Adrenal gland (tissue), 12 donors: ENCODE results near the gene ENPP7. TPM values are rescaled to one million over a fixed set of nuclear protein-coding genes. Genes with fewer than 3 reads are reported as not detected.

Experiments used
- DNase-seq, 7 donors: peaks; one replicate each; pipeline ENCODE4 v3.0.0-alpha.2; 2019 to 2020
- H3K27ac ChIP-seq, 5 donors: fragments of 200-600 bp; sonication (generic) in 4 of 5; 1 replicate in 3 of 5; 2 replicates in 2 of 5; pipeline versions ENCODE4 v1.5.1 to v1.8.0; 2016 to 2020; ENCODE audit warnings: mild to moderate bottlenecking in 1 of 5
- H3K27me3 ChIP-seq: fragments of 200-600 bp; 2 replicates; pipeline ENCODE4 v1.8.0; 2021
- H3K36me3 ChIP-seq, 2 donors: fragments of 200-600 bp; replicated peaks in 1 of 2; 1 replicate in 1 of 2; 2 replicates in 1 of 2; pipeline versions ENCODE4 v1.5.1 to v1.8.0; 2018 to 2022
- H3K4me1 ChIP-seq, 2 donors: fragments of 200-600 bp; replicated peaks in 1 of 2; 1 replicate in 1 of 2; 2 replicates in 1 of 2; pipeline versions ENCODE4 v1.5.1 to v1.8.0; 2018 to 2021
- H3K4me3 ChIP-seq, 4 donors: fragments of 200-600 bp; sonication (generic) in 3 of 4; one replicate each; pipeline ENCODE4 v1.5.1; 2016 to 2018
- H3K9me3 ChIP-seq, 3 donors: fragments of 200-600 bp; sonication (generic) in 1 of 3; replicated peaks in 1 of 3; 1 replicate in 2 of 3; 2 replicates in 1 of 3; pipeline versions ENCODE4 v1.5.1 to v1.8.0; 2016 to 2021
- POLR2A ChIP-seq, 2 donors: fragments of 450-650 bp; IDR thresholded peaks; one replicate each; pipeline ENCODE4 v1.6.1; 2017; ENCODE audit warnings: antibody characterized with exemption in 2 of 2, mild to moderate bottlenecking in 2 of 2, moderate library complexity in 1 of 2
- WGBS, 4 donors: extraction: QIAGEN DNeasy Blood & Tissue Kit in 2 of 4; methylation state at CpG; one replicate each; pipeline versions ENCODE4 v1.1.5 to v1.1.7; 2013 to 2017; 5-methylcytosine and 5-hydroxymethylcytosine counted together
- intact Hi-C, 2 donors: fragments of 100-400 bp; cut with DNase I; formaldehyde crosslinking; loops; one replicate each; pipeline versions ENCODE4 v1.14.1 to v1.15.0; 2022 to 2023
- polyA plus RNA-seq, 3 donors: library from polyadenylated mRNA; stranded (reverse); fragments of 200-250 nt in 2 of 3; fragments of 350-450 nt in 1 of 3; fragmentation: Illumina TruSeq in 1 of 3; extraction: RNeasy Lipid Tissue Mini Kit (QIAGEN cat#74804) in 1 of 3; gene quantifications; one replicate each; pipeline ENCODE4 v1.2.3, GENCODE V29; 2013 to 2014
- total RNA-seq, 9 donors: library from RNA; depleted of rRNA in 4 of 9; stranded (reverse); fragments of >200 nt in 4 of 9; fragments of 120-200 nt in 1 of 9; fragmentation: NEBNext Ultra II Directional in 1 of 9; extraction: Animal tissue kit (Norgen Biotek cat#: 25700) in 1 of 9; gene quantifications; one replicate each; pipeline versions ENCODE4 v1.1.0 to v1.2.4, GENCODE V29; 2013 to 2023
- TF ChIP-seq, protein P1 (sequence below), 6 experiments: fragments of 450-650 bp in 4 of 6; fragments of 200-600 bp in 2 of 6; sonication (generic) in 1 of 6; IDR thresholded peaks; 1 replicate in 5 of 6; 2 replicates in 1 of 6; pipeline versions ENCODE4 v1.5.1 to v1.8.0; 2016 to 2021; ENCODE audit warnings: antibody characterized with exemption in 6 of 6, mild to moderate bottlenecking in 2 of 6, moderate library complexity in 1 of 6
- donor health status: healthy with polysubstance abuse.
- donor health status: Bipolar disorder and iron deficiency.
- donor health status: DM: yes; HTN: yes; CAD: no.
- donor health status: DM: no; HTN: no; CAD: no.
- donor health status: DM: no; HTN: no; CAD: no.
- donor health status: DM: yes; HTN: yes; CAD: no.

ENPP7 gene
- total and polyA plus RNA-seq, 12 donors: 0.39 TPM; not detected in 11

DNA sequence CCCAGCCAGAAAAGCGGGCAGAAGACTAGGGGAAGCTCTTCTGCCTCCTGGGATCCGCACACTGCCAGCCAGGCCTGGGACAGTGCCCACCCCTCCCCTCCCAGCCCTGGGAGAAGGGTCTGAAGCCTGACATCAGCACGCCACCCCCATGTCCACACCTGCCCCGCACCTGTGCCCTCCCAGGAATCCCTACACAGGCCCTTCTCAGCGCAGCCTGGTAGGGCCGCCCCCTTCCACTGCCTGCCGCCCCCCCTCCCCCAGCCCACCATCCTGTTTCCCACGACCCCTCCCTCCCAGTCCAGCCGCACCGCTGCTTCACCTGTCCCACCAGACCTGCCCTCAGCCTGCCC, 10.6 kb downstream of the ENPP7 start:
- Histone ChIP-seq H3K4me1 (peaks cover 6 to 7% of the 10 kb centered on the region in 2 donors), H3K36me3 (no peaks in the 10 kb centered on the region), H3K9me3 (no peaks in the 10 kb centered on the region), H3K4me3 (no peak overlapping the region), H3K27ac (no peak overlapping the region), H3K27me3 (peaks cover 21% of the 10 kb centered on the region)
- no peak for DNase-seq
- WGBS, 4 donors: 0 to 48% (median 37%) methylated on average over 2 to 10 of the region's 10 CpGs
- intact Hi-C loops: loop anchor here in 1 of 2 donors (5.0 to 10.0 kb wide), 2 partner anchors 103 to 251 kb away; no protein-coding TSS in a partner anchor
- TF ChIP-seq, protein P1, sequence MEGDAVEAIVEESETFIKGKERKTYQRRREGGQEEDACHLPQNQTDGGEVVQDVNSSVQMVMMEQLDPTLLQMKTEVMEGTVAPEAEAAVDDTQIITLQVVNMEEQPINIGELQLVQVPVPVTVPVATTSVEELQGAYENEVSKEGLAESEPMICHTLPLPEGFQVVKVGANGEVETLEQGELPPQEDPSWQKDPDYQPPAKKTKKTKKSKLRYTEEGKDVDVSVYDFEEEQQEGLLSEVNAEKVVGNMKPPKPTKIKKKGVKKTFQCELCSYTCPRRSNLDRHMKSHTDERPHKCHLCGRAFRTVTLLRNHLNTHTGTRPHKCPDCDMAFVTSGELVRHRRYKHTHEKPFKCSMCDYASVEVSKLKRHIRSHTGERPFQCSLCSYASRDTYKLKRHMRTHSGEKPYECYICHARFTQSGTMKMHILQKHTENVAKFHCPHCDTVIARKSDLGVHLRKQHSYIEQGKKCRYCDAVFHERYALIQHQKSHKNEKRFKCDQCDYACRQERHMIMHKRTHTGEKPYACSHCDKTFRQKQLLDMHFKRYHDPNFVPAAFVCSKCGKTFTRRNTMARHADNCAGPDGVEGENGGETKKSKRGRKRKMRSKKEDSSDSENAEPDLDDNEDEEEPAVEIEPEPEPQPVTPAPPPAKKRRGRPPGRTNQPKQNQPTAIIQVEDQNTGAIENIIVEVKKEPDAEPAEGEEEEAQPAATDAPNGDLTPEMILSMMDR (IDR thresholded peaks at IDR 0.05): no peak
- TF ChIP-seq POLR2A (IDR thresholded peaks at IDR 0.05): no peak

DNA sequence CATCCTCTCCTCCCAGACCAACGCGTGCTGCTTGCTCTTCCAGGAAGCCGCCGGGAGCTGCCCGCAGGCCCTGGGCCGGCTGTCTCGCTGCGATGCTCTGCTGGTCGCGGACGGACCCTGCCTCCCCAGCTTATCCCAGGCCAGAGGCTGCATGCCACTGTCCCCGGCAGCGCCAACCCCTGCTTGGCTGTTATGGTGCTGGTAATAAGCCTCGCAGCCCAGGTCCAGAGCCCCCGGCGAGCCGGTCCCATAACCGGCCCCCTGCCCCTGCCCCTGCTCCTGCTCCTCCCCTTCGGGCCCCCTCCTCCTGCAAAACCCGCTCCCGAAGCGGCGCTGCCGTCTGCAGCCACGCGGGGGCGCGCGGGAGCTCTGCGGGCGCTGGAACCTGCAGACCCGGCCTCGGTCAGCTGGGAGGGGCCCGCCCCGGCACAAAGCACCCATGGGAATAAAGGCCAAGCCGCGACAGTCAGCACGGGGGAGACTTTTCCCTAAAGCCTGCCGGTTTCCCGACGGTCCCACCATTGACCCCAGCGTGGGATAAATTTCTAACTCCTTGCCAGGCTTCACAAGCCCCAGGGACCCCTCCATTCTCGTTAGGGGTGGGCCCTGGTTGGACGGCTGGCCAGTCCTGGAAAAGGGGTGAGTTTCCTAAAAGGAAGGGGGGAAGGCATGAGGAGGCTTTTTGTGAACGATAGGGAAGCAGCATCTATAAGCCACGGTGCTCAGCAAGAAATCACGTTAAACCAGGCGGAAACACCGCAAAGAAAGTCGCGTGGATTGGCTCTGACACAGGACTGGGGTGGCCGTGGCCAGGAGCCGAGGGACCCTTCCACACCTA, 11.2 kb downstream of the ENPP7 start:
- Histone ChIP-seq H3K4me3 (no peak overlapping the region), H3K27me3 (peaks cover 26% of the 10 kb centered on the region), H3K4me1 (peaks cover 6 to 7% of the 10 kb centered on the region in 2 donors), H3K36me3 (no peaks in the 10 kb centered on the region), H3K27ac (no peak overlapping the region), H3K9me3 (no peaks in the 10 kb centered on the region)
- intact Hi-C loops: loop anchor here in 1 of 2 donors (5.0 to 10.0 kb wide), 2 partner anchors 103 to 250 kb away; no protein-coding TSS in a partner anchor
- peak in 6 of 7 donors; percentile 55 to 79 (median 71) for DNase-seq
- WGBS, 4 donors: 10 to 41% (median 19%) methylated on average over 8 to 53 of the region's 53 CpGs
- TF ChIP-seq POLR2A (IDR thresholded peaks at IDR 0.05): no peak
- TF ChIP-seq, protein P1 (IDR thresholded peaks at IDR 0.05): peak; percentile 60 to 95 (median 82)

DNA sequence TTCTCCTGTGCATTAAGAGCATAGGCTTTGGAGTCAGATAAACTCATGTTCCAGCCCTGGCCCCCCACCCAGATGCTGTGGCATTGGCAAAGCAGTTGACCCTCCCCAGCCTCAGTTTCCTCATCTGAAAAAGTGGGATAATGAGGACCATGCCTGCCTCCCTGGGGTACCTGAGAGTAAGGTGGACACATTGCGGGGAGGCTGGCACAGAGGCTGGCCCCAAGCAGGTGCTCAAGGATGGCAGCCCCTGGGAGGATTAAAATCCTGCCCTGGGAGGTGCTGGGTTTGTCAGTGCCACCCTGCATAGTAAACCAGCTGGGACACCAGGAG, 11.8 kb downstream of the ENPP7 start:
- peaks cover 31% of the 10 kb centered on the region for H3K27me3 ChIP-seq
- no peak for DNase-seq
- no peaks in the 10 kb centered on the region for H3K36me3 ChIP-seq
- no peak overlapping the region for H3K4me3 ChIP-seq
- H3K9me3 ChIP-seq: no peaks in the 10 kb centered on the region
- H3K4me1 ChIP-seq: peaks cover 6 to 7% of the 10 kb centered on the region in 2 donors
- H3K27ac ChIP-seq: no peak overlapping the region
- TF ChIP-seq POLR2A (IDR thresholded peaks at IDR 0.05): no peak
- TF ChIP-seq, protein P1 (IDR thresholded peaks at IDR 0.05): no peak
- intact Hi-C loops: loop anchor here in 1 of 2 donors (5.0 to 10.0 kb wide), 2 partner anchors 102 to 250 kb away; no protein-coding TSS in a partner anchor
- 79 to 85% (median 82%) methylated on average over 1 of the region's 1 CpG for WGBS, 4 donors

DNA sequence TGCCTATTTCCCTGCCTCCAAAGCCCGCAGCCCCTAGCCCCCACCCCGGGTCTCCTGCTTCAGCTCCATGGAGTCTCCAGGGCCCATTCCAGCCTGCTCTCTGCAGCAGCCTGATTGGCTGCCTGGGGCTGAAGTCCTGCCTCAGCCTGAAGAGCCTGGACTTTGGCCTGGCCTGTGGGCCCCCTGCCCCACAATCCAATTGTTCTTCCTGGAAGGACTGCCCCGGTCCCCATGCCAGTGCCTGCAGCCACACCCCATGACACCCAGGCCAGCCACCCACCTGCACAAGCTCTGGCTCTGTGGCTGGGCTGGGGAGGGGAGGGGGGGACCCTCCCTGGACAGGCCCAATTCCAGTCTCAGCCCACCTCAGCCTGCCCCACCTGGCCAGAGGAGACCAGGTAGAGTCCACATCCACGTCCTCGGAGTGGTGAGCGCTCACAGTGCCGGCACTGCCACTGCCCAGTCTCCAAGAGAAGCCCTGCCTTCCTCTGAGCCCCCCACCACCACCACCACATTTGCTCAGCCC, 12.3 kb downstream of the ENPP7 start:
- TF ChIP-seq, protein P1 (IDR thresholded peaks at IDR 0.05): no peak
- TF ChIP-seq POLR2A (IDR thresholded peaks at IDR 0.05): no peak
- intact Hi-C loops: loop anchor here in 1 of 2 donors (5.0 to 10.0 kb wide), 2 partner anchors 102 to 249 kb away; no protein-coding TSS in a partner anchor
- Histone ChIP-seq H3K4me1 (peaks cover 6 to 7% of the 10 kb centered on the region in 2 donors), H3K36me3 (no peaks in the 10 kb centered on the region), H3K9me3 (no peaks in the 10 kb centered on the region), H3K4me3 (no peak overlapping the region), H3K27me3 (peaks cover 36% of the 10 kb centered on the region), H3K27ac (no peak overlapping the region)
- DNase-seq: no peak
- 78 to 98% (median 93%) methylated on average over 3 to 7 of the region's 7 CpGs for WGBS, 4 donors
